H9 (cell line): ENCODE results near the gene SLC35F3. TPM values are rescaled to one million over a fixed set of nuclear protein-coding genes. Genes with fewer than 3 reads are reported as not detected.

Source experiments
- DNase-seq: peaks from one replicate; pipeline ENCODE4 v3.0.0-alpha.2; 2017
- H2AFZ ChIP-seq: one replicate; pipeline ENCODE4 v1.6.1; 2013; ENCODE audit warnings: mild to moderate bottlenecking, low read length, control low read depth, moderate library complexity
- H2AK5ac ChIP-seq: 2 replicates; pipeline ENCODE4 v1.6.1; 2013; ENCODE audit warnings: low read length, control low read depth, mixed read lengths; ENCODE audit not compliant: insufficient read length
- H2BK120ac ChIP-seq: one replicate; pipeline ENCODE4 v1.6.1; 2013; ENCODE audit warnings: low read depth, mild to moderate bottlenecking, low read length, control low read depth, inconsistent platforms; ENCODE audit not compliant: poor library complexity, severe bottlenecking
- H2BK12ac ChIP-seq: 2 replicates; pipeline ENCODE4 v1.6.1; 2013; ENCODE audit warnings: low read length, control low read depth, mixed read lengths, low read depth; ENCODE audit not compliant: insufficient read length
- H2BK15ac ChIP-seq: 2 replicates; pipeline ENCODE4 v1.6.1; 2013; ENCODE audit warnings: low read depth, low read length, control low read depth
- H2BK20ac ChIP-seq: one replicate; pipeline ENCODE4 v1.6.1; 2013; ENCODE audit warnings: low read depth, mild to moderate bottlenecking, low read length, control low read depth, inconsistent platforms; ENCODE audit not compliant: poor library complexity, severe bottlenecking
- H2BK5ac ChIP-seq: 2 replicates; pipeline ENCODE4 v1.6.1; 2013; ENCODE audit warnings: low read length, control low read depth, mixed read lengths; ENCODE audit not compliant: insufficient read length
- H3K14ac ChIP-seq: 2 replicates; pipeline ENCODE4 v1.6.1; 2013; ENCODE audit warnings: low read length, control low read depth; ENCODE audit not compliant: insufficient read depth
- H3K18ac ChIP-seq: 2 replicates; pipeline ENCODE4 v1.6.1; 2013; ENCODE audit warnings: low read depth, mild to moderate bottlenecking, mixed read lengths, low read length, control low read depth; ENCODE audit not compliant: insufficient read length
- H3K23ac ChIP-seq: 2 replicates; pipeline ENCODE4 v1.6.1; 2013; ENCODE audit warnings: low read length, control low read depth, mixed read lengths, low read depth; ENCODE audit not compliant: insufficient read length
- H3K23me2 ChIP-seq: 2 replicates; pipeline ENCODE4 v1.6.1; 2013; ENCODE audit warnings: low read depth, mild to moderate bottlenecking, mixed read lengths, low read length, control low read depth; ENCODE audit not compliant: insufficient read length, poor library complexity, severe bottlenecking
- H3K27ac ChIP-seq: 2 replicates; pipeline ENCODE4 v1.5.1; 2013; ENCODE audit warnings: low read length, control low read depth, mixed read lengths, low read depth; ENCODE audit not compliant: insufficient read length
- H3K27me3 ChIP-seq: 2 replicates; pipeline ENCODE4 v1.6.1; 2013; ENCODE audit warnings: low read length, control low read depth, inconsistent platforms; ENCODE audit not compliant: insufficient read depth
- H3K4ac ChIP-seq: 2 replicates; pipeline ENCODE4 v1.6.1; 2013; ENCODE audit warnings: low read depth, mild to moderate bottlenecking, control low read depth, inconsistent platforms, low read length, moderate library complexity
- H3K4me1 ChIP-seq: 2 replicates; pipeline ENCODE4 v1.6.1; 2013; ENCODE audit warnings: low read length, control low read depth, inconsistent platforms; ENCODE audit not compliant: insufficient read depth
- H3K4me2 ChIP-seq: 2 replicates; pipeline ENCODE4 v1.6.1; 2013; ENCODE audit warnings: low read length, control low read depth, mixed read lengths; ENCODE audit not compliant: insufficient read length, insufficient read depth
- H3K56ac ChIP-seq: 2 replicates; pipeline ENCODE4 v1.6.1; 2013; ENCODE audit warnings: low read depth, mild to moderate bottlenecking, mixed read lengths, low read length, control low read depth; ENCODE audit not compliant: insufficient read length
- H3K79me1 ChIP-seq: 2 replicates; pipeline ENCODE4 v1.6.1; 2013; ENCODE audit warnings: low read depth, mild to moderate bottlenecking, moderate library complexity, low read length, control low read depth, inconsistent platforms; ENCODE audit not compliant: insufficient read depth, poor library complexity, severe bottlenecking
- H3K79me2 ChIP-seq: 2 replicates; pipeline ENCODE4 v1.6.1; 2013; ENCODE audit warnings: low read length, control low read depth, inconsistent platforms; ENCODE audit not compliant: insufficient read depth
- H3K9ac ChIP-seq: 2 replicates; pipeline ENCODE4 v1.6.1; 2013; ENCODE audit warnings: low read length, control low read depth, mixed read lengths; ENCODE audit not compliant: insufficient read length; ENCODE audit errors: extremely low read depth
- H3K9me3 ChIP-seq: one replicate; pipeline ENCODE4 v1.6.1; 2013; ENCODE audit warnings: low read depth, low read length, inconsistent platforms; ENCODE audit not compliant: control insufficient read depth
- H3T11ph ChIP-seq: one replicate; pipeline ENCODE4 v1.6.1; 2013; ENCODE audit warnings: mild to moderate bottlenecking, low read length, control low read depth, inconsistent platforms
- H4K20me1 ChIP-seq: one replicate; pipeline ENCODE4 v1.6.1; 2013; ENCODE audit not compliant: control insufficient read depth, insufficient read length, insufficient read depth
- H4K5ac ChIP-seq: 2 replicates; pipeline ENCODE4 v1.6.1; 2013; ENCODE audit warnings: low read depth, mild to moderate bottlenecking, mixed read lengths, low read length, control low read depth; ENCODE audit not compliant: insufficient read length
- H4K8ac ChIP-seq: replicated peaks from 2 replicates; pipeline ENCODE4 v1.6.1; 2013; ENCODE audit warnings: low read length, control low read depth, mixed read lengths, low read depth; ENCODE audit not compliant: insufficient read length
- H4K91ac ChIP-seq: 2 replicates; pipeline ENCODE4 v1.6.1; 2013; ENCODE audit warnings: low read depth, mild to moderate bottlenecking, moderate library complexity, mixed read lengths, low read length, control low read depth; ENCODE audit not compliant: insufficient read length
- H3K27ac Mint-ChIP-seq, 3 experiments: 2 replicates in 2 of 3; 3 replicates in 1 of 3; pipeline ENCODE4 v1.8.0; 2020 to 2021; ENCODE audit warnings: mixed read lengths in 3 of 3, mild to moderate bottlenecking in 1 of 3, moderate library complexity in 1 of 3
- H3K27me3 Mint-ChIP-seq: 2 replicates; pipeline ENCODE4 v1.8.0; 2021; ENCODE audit warnings: low read depth, mild to moderate bottlenecking, moderate library complexity, mixed read lengths
- H3K36me3 Mint-ChIP-seq, 3 experiments: 2 replicates in 2 of 3; 3 replicates in 1 of 3; pipeline ENCODE4 v1.8.0; 2020 to 2021; ENCODE audit warnings: low read depth in 3 of 3, mixed read lengths in 3 of 3; ENCODE audit not compliant: insufficient read depth in 1 of 3
- H3K4me1 Mint-ChIP-seq, 2 experiments: 2 replicates each; pipeline ENCODE4 v1.8.0; 2020; ENCODE audit warnings: mixed read lengths in 2 of 2
- H3K4me3 Mint-ChIP-seq, 2 experiments: 2 replicates in 1 of 2; 3 replicates in 1 of 2; pipeline ENCODE4 v1.8.0; 2020 to 2021; ENCODE audit warnings: mild to moderate bottlenecking in 2 of 2, mixed read lengths in 2 of 2, moderate library complexity in 1 of 2
- H3K9me3 Mint-ChIP-seq, 2 experiments: 2 replicates in 1 of 2; 3 replicates in 1 of 2; pipeline ENCODE4 v1.8.0; 2020; ENCODE audit warnings: mild to moderate bottlenecking in 2 of 2, mixed read lengths in 2 of 2, moderate library complexity in 1 of 2
- CTCF ChIP-seq: fragments of 200-600 bp; sonication (generic); conservative IDR thresholded peaks from 3 replicates; pipeline ENCODE4 v1.8.0; 2021; ENCODE audit warnings: antibody characterized with exemption, mild to moderate bottlenecking
- WGBS: extraction: QIAGEN DNeasy Blood & Tissue Kit; methylation state at CpG from one replicate; pipeline ENCODE4 v1.1.7; 2013; ENCODE audit warnings: missing lambda C conversion rate, low lambda C conversion rate, mixed read lengths; ENCODE audit not compliant: insufficient read length; ENCODE audit errors: extremely low coverage; 5-methylcytosine and 5-hydroxymethylcytosine counted together
- total RNA-seq: library from RNA; stranded (reverse); gene quantifications from 2 replicates; pipeline ENCODE4 v1.2.1, GENCODE V29; 2021

SLC35F3 gene
- total RNA-seq, 1 experiment from 2014 or later, result 0.81 TPM

- Histone ChIP-seq H3T11ph (no peak overlapping the region), H3K18ac (no peak overlapping the region), H4K91ac (no peak overlapping the region), H3K27ac (no peak overlapping the region), H3K79me1 (no peaks in the 10 kb centered on the region), H3K79me2 (no peaks in the 10 kb centered on the region), H4K5ac (no peak overlapping the region), H3K4ac (no peak overlapping the region), H4K8ac (no peak overlapping the region), H3K9me3 (no peaks in the 10 kb centered on the region), H3K9ac (no peak overlapping the region), H3K14ac (no peak overlapping the region), H2BK15ac (no peak overlapping the region), H2AFZ (no peak overlapping the region), H3K4me2 (no peak overlapping the region), H3K27me3 (no peaks in the 10 kb centered on the region), H2BK120ac (no peak overlapping the region), H3K56ac (no peak overlapping the region), H2AK5ac (no peak overlapping the region), H3K4me1 (peaks cover 10% of the 10 kb centered on the region; the same call in 1 of the 2 replicates), H3K23me2 (no peaks in the 10 kb centered on the region), H3K23ac (no peak overlapping the region), H2BK20ac (no peak overlapping the region), H2BK5ac (no peak overlapping the region), H2BK12ac (no peak overlapping the region), H4K20me1 (no peaks in the 10 kb centered on the region)
- no peak for DNase-seq
- H3K27ac Mint-ChIP-seq, result no peak overlapping the region
- H3K4me3 Mint-ChIP-seq, result no peak overlapping the region
- peaks cover 26 to 30% of the 10 kb centered on the region in 2 experiments for H3K4me1 Mint-ChIP-seq
- no peaks in the 10 kb centered on the region for H3K36me3 Mint-ChIP-seq
- peaks cover 41% of the 10 kb centered on the region for H3K27me3 Mint-ChIP-seq
- WGBS, result no CpG with 5 or more reads among the region's 10 CpGs
- TF ChIP-seq CTCF, result no peak
- H3K9me3 Mint-ChIP-seq, result no peaks in the 10 kb centered on the region; a peak in 1 of 5 replicates
Observed at GRCh38 chr1:234230414-234230862, 326.0 kb downstream of the SLC35F3 start.
